GM19397 (cell line): ENCODE results near the gene PF4V1.
"Not testable (repeated sequence)": the region's sequence is repeated elsewhere in the genome, so short reads cannot be mapped to it uniquely, and the experiment has no call there.

ENCODE experiments used
- ATAC-seq: cut with Tn5 transposase; IDR thresholded peaks from one replicate; pipeline ENCODE4 v1.9.1; 2021; ENCODE audit warnings: mild to moderate bottlenecking, moderate library complexity; ENCODE audit not compliant: unreplicated experiment

The PF4V1 gene

GRCh38 chr4:73869130-73870055, 16.3 kb downstream of the PF4V1 start, which contains the start of gene CXCL1:
TSS of gene CXCL1 (plus strand) at chr4:73869393. CDS start at chr4:73869471, 78 bp downstream.
- ATAC-seq, result no peak

DNA sequence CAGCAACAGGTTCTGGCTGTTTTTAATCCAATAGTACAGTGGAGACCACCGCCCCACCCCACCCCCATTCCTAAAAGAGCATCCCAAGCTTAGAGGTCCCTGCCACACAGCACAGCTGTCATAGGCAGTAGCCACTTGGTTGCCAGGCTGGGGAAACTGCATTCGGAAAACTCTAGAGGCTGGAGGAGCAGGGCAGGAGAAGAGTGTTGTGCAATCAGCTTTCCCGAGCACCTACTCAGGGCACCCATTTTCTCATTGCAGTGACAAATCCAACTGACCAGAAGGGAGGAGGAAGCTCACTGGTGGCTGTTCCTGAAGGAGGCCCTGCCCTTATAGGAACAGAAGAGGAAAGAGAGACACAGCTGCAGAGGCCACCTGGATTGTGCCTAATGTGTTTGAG, 17.2 kb downstream of the PF4V1 start:
- ATAC-seq, result no peak

GRCh38 chr4:73870768-73871167, 17.7 kb downstream of the PF4V1 start:
- ATAC-seq, result no peak

DNA sequence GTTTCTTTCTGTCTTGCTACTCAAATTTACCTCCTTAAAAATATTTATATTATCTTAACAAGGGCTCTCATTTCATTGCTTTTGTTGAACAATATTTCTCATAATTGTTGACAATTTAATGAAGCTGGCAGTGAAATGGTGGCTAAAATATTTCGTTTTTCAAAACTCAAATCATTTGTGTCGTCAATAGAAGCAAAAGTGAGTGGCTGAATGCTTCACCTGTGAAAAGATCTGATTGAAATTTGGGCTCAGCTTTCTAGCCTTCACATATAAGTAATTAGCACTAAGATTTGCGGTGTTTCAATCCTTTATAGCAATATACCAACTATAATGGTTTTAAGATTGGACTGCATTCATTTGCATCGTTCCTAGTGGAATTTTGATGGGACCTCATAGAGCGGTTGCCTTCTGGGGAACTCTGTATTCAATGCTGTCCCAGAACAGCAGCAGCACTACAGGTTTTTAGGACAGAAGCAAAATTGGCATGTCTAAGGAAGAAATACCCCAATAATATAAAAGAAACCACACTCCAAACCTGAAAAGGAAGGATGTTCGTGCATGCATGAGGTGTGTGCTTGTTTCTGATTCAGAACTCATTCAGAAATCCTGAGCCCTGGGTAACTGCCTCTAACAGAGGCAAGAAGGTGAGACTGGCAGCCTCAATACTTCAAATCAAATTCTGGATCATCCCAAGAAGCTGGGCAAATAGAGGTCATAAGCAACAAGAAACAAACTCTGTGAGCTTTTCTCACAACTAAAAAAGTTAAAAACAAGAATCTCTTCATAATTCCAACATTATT, 18.6 kb downstream of the PF4V1 start:
- no peak for ATAC-seq

GRCh38 chr4:73872316-73873108, 19.4 kb downstream of the PF4V1 start:
- no peak for ATAC-seq

DNA sequence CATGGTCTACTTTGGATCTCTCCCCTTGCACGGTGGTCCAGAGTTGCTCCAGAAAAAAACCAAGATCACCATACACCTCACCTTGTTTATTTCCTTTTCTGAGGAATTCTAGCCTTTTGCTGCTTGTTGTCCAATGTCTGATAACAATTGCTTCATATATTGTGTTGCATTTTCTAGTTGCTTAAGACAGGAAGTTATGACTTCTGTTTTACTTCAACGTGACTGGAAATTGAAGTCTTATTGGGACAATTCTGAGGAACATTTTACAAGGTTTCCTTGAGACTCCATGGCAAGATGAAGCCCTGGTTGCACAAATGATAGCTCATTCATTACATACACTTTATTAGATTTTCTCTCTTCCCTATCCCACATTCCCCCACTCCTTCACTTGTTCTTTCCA, 21.3 kb downstream of the PF4V1 start:
- no peak for ATAC-seq

DNA sequence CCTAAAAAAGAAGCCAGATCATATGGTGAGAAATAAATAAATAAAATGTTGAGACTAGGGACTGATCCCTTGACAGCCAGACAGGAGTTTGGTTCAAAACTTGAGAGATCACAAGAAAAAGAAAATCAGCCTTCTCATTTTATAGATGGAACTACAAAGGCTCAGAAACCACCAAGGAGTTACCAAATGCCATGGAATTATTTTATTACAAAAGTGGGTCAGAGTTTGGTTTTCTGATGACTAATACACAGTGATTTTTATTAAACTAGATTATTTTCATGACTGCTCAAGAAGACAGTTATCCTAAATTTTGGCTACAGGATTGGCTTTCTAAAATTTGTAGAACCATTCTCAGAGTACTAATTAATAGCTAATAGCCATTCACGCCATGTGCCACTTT, 22.3 kb downstream of the PF4V1 start:
- ATAC-seq, result no peak

- no peak for ATAC-seq
Measured at GRCh38 chr4:73883306-73883705, 30.2 kb downstream of the PF4V1 start.

DNA sequence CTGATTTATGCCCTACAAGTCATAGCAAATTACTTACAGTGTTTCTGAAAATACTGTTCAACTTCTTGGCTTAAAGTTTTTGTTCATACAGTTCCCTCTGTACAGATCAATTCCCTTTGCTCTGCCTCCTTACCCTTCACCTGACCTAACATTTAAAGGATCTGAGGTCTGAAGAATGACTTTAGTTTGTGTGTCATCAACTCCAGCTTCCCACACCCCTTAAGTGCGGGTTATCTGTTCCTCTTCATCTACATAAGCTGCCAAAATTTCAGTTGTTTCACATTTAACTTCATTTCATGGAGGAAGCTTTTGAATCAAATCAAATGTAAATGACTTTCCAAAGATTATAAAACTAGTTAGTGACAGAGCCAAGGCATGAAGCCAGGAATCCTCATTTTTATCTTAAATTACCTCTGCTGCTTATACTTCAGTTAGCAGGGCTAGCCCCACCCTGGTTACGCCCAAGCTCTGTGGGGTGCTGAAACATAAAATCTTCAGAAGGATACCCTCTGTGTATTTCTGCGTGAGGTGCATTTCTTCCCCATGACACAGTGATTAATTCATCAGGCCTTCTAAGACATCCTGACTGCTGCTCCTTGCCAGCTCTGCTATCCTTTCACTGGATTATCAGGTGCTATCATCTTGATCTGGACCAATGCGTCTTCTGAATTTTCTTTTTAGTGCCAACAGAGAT, 32.6 kb downstream of the PF4V1 start:
- no peak for ATAC-seq

DNA sequence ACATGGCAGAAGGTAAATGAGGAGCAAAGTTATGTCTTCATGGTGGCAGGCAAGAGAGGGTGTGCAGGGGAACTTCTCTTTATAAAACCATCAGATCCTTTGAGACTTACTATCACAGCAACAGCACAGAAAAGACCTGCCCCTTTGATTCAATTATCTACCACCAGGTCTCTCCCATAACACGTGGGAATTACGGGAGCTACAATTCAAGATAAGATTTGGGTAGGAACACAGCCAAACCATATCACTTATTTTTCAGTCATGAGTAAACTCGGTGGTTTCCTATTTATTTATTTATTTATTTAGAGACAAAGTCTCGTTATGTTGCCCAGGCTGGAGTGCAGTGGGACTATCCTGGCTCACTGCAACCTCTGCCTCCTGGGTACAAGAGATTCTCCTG, 38.2 kb downstream of the PF4V1 start:
- no peak for ATAC-seq

DNA sequence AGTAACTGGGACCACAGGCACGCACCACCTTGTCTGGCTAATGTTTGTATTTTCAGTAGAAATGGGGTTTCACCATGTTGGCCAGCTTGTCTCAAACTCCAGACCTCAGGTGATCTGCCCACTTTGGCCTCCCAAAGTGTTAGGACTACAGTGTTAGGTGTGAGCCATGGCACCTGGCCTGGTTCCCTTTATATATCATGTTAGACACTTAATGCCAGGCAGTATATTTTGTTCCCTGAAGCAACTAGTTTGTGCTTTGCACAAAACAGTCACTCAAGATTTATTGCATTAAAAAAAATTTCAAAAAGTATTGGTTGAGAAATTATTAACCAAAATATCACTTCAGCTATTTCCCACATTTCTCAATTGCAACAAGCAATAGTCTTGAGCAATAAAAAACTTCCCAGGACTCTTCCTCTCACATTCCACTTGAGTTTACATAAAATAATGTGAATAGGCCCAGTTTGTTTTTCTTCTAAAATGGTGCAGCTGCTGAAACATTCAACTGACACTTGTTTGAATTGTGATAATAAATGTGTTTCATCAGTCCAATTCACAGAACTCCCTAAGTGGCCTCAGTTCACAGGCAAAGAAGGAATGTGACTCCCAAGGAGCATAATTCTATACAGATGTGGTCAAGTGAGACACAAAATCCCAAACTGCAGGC, 38.8 kb downstream of the PF4V1 start:
- ATAC-seq, result no peak

DNA sequence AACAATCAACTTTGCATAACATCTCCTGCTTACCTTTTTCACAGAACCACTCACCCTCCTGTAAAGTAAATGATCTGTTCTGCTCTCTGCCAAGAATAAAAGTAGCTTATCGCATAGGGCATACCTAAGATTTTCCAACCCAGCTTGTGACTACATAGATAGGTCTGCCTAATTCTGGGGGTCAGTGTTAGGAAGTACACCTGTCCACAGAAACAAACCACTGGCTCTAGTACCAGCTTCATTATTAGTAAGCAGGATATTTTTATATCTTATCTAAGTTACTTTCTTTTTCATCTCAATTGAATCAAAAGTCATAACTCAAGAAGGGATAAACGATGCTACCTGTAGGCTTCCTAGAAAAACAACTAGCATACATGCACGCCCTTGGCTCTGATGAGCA, 39.9 kb downstream of the PF4V1 start:
- ATAC-seq, result no peak

GRCh38 chr4:73894001-73894400, 40.9 kb downstream of the PF4V1 start:
- ATAC-seq, result no peak

DNA sequence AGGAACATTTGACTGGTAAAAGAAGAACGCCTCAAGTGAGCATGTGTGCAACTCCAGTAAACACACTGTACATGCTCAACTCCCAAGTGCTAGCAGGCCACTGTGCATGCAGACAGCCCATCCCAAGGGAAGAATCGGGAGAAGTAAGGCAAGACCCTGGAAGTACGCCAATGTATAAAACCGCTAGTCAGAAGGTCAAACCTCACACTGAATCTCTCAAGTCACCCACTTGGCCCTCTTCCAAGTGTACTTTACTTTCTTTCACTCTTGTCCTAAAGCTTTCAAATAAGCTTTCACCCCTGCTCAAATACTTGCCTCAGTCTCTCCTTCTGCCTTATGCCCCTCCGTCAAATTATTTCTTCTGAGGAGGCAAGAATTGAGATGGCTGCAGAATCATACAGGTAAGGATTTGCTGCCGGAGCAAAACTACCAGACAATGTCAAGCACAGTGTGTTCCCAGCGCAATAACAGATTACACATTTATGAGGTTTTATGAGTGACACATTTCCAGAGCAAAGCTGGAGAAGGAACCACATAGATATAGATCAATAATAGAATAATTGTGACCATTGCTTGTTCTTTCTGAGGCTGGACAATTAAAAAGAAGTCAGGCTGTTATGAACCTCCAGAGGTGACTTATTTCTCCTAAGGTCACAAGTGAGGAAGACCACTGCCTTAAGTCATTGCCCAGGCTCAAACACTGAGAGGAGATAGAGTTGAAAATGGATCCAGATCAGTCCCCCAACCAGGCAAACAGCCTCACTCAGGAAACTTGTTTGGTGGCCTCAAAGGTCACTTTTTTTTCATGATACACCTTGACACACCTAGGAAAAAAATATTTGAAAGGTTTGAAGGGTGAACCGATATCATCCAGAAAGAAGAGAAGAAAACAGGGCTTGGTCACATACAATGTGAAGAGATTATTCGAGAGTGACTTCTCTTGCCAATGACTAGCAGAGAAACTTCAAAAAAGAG, 42.4 kb downstream of the PF4V1 start:
- no peak for ATAC-seq

DNA sequence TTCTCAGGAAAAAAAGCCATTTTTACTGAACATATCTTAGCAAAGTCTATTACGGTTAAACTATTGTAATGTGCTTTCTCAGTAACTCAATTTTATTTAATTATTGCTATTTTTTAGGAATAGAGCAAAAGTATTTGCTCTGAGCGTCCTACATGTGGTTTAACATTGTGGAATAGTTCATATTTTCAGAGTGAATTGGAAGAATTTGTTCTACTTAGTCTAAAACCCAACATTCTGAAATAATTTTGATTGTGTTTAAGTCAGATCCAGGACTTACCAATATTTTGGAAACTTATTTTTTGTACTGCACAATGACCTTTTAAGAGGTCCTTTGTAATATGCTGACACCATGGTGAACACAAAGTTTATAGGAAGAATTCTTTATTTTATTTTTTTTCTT, 43.3 kb downstream of the PF4V1 start:
- ATAC-seq, result no peak

DNA sequence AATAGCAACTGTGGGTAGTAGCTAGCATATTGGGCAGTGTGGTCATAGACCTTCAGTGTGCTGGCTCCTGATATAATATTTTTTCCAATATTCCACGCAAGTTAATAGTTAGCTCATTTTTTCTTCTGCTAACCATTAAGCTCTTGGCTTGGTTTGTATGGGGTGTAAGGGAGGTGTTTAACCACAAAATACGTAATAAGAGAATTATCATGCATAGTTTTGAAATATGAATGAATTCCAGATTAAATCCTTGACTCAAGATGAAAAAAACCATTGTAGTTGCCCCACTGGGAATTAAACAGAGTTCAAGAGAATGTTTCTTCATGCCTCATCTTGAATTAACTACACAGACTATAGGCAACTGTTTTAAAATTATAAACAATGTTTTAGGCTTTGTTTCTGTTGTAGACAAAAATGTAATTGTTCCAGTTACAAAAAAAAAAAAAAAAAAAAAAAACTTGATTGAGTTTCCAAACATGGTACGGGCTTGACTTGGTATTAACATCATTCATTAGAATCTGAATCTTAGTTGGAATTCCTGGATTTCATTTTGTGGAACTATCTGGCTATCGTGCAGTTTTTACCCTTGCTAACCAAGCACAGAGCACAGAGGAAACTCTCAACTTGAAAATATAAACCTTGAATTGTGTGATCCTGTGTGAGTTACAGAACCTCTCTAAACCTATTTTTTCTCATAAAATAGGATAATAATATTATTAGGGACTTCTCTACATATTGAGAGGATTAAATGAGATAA, 44.5 kb downstream of the PF4V1 start:
- ATAC-seq, result no peak

- not testable (repeated sequence) for ATAC-seq
Measured at GRCh38 chr4:73899338-73899737, 46.2 kb downstream of the PF4V1 start.

DNA sequence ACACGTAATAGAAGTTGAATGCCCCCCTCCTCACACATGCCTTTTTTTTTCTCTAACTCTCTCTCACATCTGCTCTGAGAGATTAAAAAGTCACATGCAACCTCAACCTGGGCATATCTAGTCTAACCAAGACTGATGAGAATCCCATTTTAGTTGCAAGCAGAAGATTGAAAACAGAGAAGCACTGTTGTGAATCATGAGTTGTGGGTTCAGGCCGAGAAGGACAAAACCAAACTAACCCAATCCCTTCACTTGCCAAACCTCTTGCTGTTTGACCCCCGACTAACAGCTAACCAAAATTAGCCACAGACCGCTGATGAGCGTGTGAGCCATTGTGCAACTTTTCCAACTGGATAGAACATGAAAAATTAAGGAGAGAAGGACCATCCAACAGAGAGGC, 47.9 kb downstream of the PF4V1 start:
- no peak for ATAC-seq
